CD14-positive monocyte (primary cell): ENCODE results near the gene ATXN1. TPM values are rescaled to one million over a fixed set of nuclear protein-coding genes. Genes with fewer than 3 reads are reported as not detected.

ENCODE experiments used
- DNase-seq, 3 donors: peaks; one replicate each; pipeline ENCODE4 v3.0.0-alpha.2; 2011 to 2022
- H2AFZ ChIP-seq: 2 replicates; pipeline ENCODE4 v1.6.0; 2012; ENCODE audit warnings: mild to moderate bottlenecking, low read depth, low read length, inconsistent platforms; ENCODE audit not compliant: insufficient read depth, poor library complexity, severe bottlenecking
- H3K27ac ChIP-seq, 2 donors: 1 replicate in 1 of 2; 2 replicates in 1 of 2; pipeline ENCODE4 v1.5.1; 2012 to 2013; ENCODE audit warnings: low read length in 2 of 2, control low read depth in 1 of 2, inconsistent platforms in 1 of 2, low read depth in 1 of 2, mild to moderate bottlenecking in 1 of 2
- H3K27me3 ChIP-seq, 2 donors: one replicate each; pipeline versions ENCODE4 v1.6.0 to v1.6.1; 2011 to 2013; ENCODE audit warnings: low read length in 2 of 2; ENCODE audit not compliant: control insufficient read depth in 2 of 2, insufficient read depth in 2 of 2
- H3K36me3 ChIP-seq, 2 donors: replicated peaks in 1 of 2; 1 replicate in 1 of 2; 2 replicates in 1 of 2; pipeline versions ENCODE4 v1.5.1 to v1.6.1; 2012 to 2013; ENCODE audit warnings: low read length in 2 of 2, control low read depth in 1 of 2, inconsistent platforms in 1 of 2, mild to moderate bottlenecking in 1 of 2; ENCODE audit not compliant: insufficient read depth in 2 of 2, control insufficient read depth in 1 of 2
- H3K4me1 ChIP-seq, 2 donors: 1 replicate in 1 of 2; 2 replicates in 1 of 2; pipeline versions ENCODE4 v1.5.1 to v1.6.1; 2012 to 2013; ENCODE audit warnings: low read length in 2 of 2, control low read depth in 1 of 2, inconsistent platforms in 1 of 2, mild to moderate bottlenecking in 1 of 2, moderate library complexity in 1 of 2; ENCODE audit not compliant: insufficient read depth in 2 of 2, control insufficient read depth in 1 of 2
- H3K4me2 ChIP-seq: replicated peaks from 2 replicates; pipeline ENCODE3; 2012; ENCODE audit warnings: low read length, moderate library complexity, mild to moderate bottlenecking; ENCODE audit not compliant: poor library complexity, severe bottlenecking; ENCODE audit errors: extremely low read depth
- H3K4me3 ChIP-seq, 3 experiments: fragments of 200-600 bp in 1 of 3; sonication (generic) in 1 of 3; replicated peaks in 1 of 3; 1 replicate in 2 of 3; 2 replicates in 1 of 3; pipeline ENCODE4 v1.5.1; 2011 to 2013; ENCODE audit warnings: low read length in 3 of 3, mild to moderate bottlenecking in 3 of 3, control low read depth in 2 of 3, low read depth in 2 of 3, inconsistent platforms in 1 of 3, moderate library complexity in 1 of 3
- H3K79me2 ChIP-seq: 2 replicates; pipeline ENCODE4 v1.6.0; 2012; ENCODE audit warnings: mild to moderate bottlenecking, control low read depth, inconsistent platforms, low read length, moderate library complexity; ENCODE audit not compliant: insufficient read depth
- H3K9ac ChIP-seq: 2 replicates; pipeline ENCODE4 v1.6.0; 2017; ENCODE audit warnings: low read length, mild to moderate bottlenecking; ENCODE audit not compliant: insufficient read depth, poor library complexity, severe bottlenecking
- H3K9me3 ChIP-seq, 2 donors: replicated peaks in 1 of 2; 1 replicate in 1 of 2; 2 replicates in 1 of 2; pipeline versions ENCODE4 v1.5.1 to v1.6.1; 2012 to 2013; ENCODE audit warnings: low read length in 2 of 2, control low read depth in 1 of 2; ENCODE audit not compliant: control insufficient read depth in 1 of 2, insufficient read depth in 1 of 2
- H4K20me1 ChIP-seq: 2 replicates; pipeline ENCODE4 v1.6.0; 2012; ENCODE audit warnings: mild to moderate bottlenecking, low read length, control low read depth, moderate library complexity; ENCODE audit not compliant: insufficient read depth
- H3K27ac Mint-ChIP-seq, 7 donors: one replicate each; pipeline ENCODE4 v1.8.0; 2020; ENCODE audit warnings: mild to moderate bottlenecking in 7 of 7, mixed read lengths in 7 of 7, moderate library complexity in 6 of 7, inconsistent platforms in 2 of 7
- H3K27me3 Mint-ChIP-seq, 3 donors: one replicate each; pipeline ENCODE4 v1.8.0; 2021 to 2022; ENCODE audit warnings: low read depth in 3 of 3, mild to moderate bottlenecking in 3 of 3, mixed read lengths in 3 of 3, moderate library complexity in 3 of 3, inconsistent platforms in 1 of 3
- H3K36me3 Mint-ChIP-seq, 2 donors: one replicate each; pipeline ENCODE4 v1.8.0; 2020; ENCODE audit warnings: mixed read lengths in 2 of 2, inconsistent platforms in 1 of 2, mild to moderate bottlenecking in 1 of 2
- H3K4me1 Mint-ChIP-seq: one replicate; pipeline ENCODE4 v1.8.0; 2020; ENCODE audit warnings: mild to moderate bottlenecking, mixed read lengths
- H3K4me3 Mint-ChIP-seq, 2 donors: one replicate each; pipeline ENCODE4 v1.8.0; 2020; ENCODE audit warnings: mild to moderate bottlenecking in 2 of 2, mixed read lengths in 2 of 2, moderate library complexity in 1 of 2
- H3K9me3 Mint-ChIP-seq, 7 donors: one replicate each; pipeline ENCODE4 v1.8.0; 2020 to 2022; ENCODE audit warnings: mixed read lengths in 7 of 7, mild to moderate bottlenecking in 6 of 7, moderate library complexity in 6 of 7, inconsistent platforms in 2 of 7
- WGBS: methylation state at CpG from one replicate; pipeline ENCODE4 v1.1.5; 2013; ENCODE audit warnings: missing lambda C conversion rate; ENCODE audit not compliant: insufficient coverage; 5-methylcytosine and 5-hydroxymethylcytosine counted together
- intact Hi-C, 2 donors: fragments of 100-400 bp; cut with micrococcal nuclease; formaldehyde crosslinking; loops; one replicate each; pipeline versions ENCODE4 v1.15.0 to v1.15.1; 2023
- polyA plus RNA-seq, 3 donors: library from polyadenylated mRNA; depleted of rRNA in 1 of 3; unstranded in 2 of 3; stranded (reverse) in 1 of 3; fragments of 300-500 nt in 2 of 3; fragments of >200 nt in 1 of 3; fragmentation: Illumina TruSeq in 2 of 3; gene quantifications; 1 replicate in 2 of 3; 2 replicates in 1 of 3; pipeline ENCODE4 v1.2.3, GENCODE V29; 2012 to 2021
- TF ChIP-seq, protein P1 (sequence below): fragments of 200-600 bp; IDR thresholded peaks from one replicate; pipeline ENCODE4 v1.8.0; 2022; ENCODE audit warnings: antibody characterized with exemption, mild to moderate bottlenecking

ATXN1 gene
- polyA plus RNA-seq, 3 donors = 8.8 to 19.1 (median 10.9) TPM

DNA sequence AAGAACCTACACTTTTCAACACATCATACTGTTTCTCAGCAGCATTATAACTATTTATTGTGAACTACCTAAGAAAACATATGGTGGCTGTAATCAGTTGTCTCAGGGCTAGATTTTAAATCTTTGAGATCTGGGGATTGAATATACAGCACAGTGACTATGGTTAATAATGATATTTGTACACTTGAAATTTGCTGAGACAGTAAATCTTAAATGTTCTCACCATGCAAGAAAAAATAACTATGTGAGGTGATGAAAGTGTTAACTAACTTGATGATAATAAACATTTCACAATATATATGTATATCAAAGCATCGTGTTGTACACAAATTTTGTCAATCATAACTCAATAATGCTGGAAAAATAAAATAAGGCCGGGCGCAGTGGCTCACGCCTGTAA is 113.8 kb downstream of the ATXN1 start:
- Histone ChIP-seq H3K4me3 (no peak overlapping the region), H3K9me3 (no peaks in the 10 kb centered on the region), H4K20me1 (peaks cover 7% of the 10 kb centered on the region), H3K79me2 (no peaks in the 10 kb centered on the region), H3K4me2 (no peak overlapping the region), H3K4me1 (peaks cover 7 to 16% of the 10 kb centered on the region in 2 donors), H3K27me3 (no peaks in the 10 kb centered on the region), H3K9ac (no peak overlapping the region), H3K36me3 (peaks cover 10 to 44% of the 10 kb centered on the region in 2 donors), H2AFZ (no peak overlapping the region), H3K27ac (no peak overlapping the region)
- Mint-ChIP-seq H3K36me3 (peaks cover 42 to 58% of the 10 kb centered on the region in 2 donors), H3K27ac (peak overlapping the region in 1 of 7 donors; percentile 48), H3K27me3 (peaks cover 0 to 2% (median 0%) of the 10 kb centered on the region in 3 donors), H3K9me3 (no peaks in the 10 kb centered on the region), H3K4me3 (no peak overlapping the region), H3K4me1 (peaks cover 16% of the 10 kb centered on the region)
- no peak for DNase-seq
- TF ChIP-seq, protein P1, sequence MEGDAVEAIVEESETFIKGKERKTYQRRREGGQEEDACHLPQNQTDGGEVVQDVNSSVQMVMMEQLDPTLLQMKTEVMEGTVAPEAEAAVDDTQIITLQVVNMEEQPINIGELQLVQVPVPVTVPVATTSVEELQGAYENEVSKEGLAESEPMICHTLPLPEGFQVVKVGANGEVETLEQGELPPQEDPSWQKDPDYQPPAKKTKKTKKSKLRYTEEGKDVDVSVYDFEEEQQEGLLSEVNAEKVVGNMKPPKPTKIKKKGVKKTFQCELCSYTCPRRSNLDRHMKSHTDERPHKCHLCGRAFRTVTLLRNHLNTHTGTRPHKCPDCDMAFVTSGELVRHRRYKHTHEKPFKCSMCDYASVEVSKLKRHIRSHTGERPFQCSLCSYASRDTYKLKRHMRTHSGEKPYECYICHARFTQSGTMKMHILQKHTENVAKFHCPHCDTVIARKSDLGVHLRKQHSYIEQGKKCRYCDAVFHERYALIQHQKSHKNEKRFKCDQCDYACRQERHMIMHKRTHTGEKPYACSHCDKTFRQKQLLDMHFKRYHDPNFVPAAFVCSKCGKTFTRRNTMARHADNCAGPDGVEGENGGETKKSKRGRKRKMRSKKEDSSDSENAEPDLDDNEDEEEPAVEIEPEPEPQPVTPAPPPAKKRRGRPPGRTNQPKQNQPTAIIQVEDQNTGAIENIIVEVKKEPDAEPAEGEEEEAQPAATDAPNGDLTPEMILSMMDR = no peak
- intact Hi-C loops = no loop called here
- WGBS = no CpG with 5 or more reads among the region's 4 CpGs

DNA sequence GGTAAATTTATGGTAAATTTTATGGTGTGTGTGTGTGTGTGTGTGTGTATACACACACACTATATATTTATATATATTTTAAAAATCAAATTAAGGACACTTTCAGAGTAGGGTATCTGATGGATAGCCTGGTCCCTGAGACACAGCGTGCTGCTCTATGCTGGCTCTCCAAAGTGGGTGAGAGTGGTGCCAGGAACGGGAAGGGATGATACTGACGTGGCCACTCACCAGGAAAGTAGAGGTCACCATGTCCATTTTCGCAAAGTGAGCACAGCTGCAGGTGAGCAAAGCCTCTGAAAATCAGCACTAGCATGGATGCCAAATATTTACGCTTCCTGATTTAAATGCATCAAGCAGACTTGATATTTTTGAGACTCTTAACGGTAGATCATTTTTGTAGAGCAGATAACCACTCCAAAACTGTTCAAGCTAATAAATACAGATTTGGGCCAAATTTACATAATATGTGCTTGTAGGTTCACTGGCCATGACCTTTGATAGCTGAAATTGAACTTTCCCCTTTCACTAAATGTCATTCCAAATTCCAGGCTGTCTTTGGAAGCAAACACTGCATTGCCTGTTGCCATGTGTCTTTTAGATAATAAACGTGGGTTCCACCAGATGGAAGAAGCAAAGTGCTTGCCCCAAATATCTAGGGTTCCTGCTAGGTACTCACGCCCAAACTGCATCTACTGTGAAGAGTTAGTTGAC is 116.6 kb downstream of the ATXN1 start:
- no peaks in the 10 kb centered on the region for H3K9me3 ChIP-seq
- Mint-ChIP-seq H3K36me3 (peaks cover 38 to 57% of the 10 kb centered on the region in 2 donors), H3K4me1 (peaks cover 5% of the 10 kb centered on the region), H3K4me3 (no peak overlapping the region), H3K27me3 (peaks cover 0 to 7% (median 0%) of the 10 kb centered on the region in 3 donors), H3K27ac (no peak overlapping the region), H3K9me3 (peaks cover 0 to 2% (median 0%) of the 10 kb centered on the region in 7 donors)
- peaks cover 3% of the 10 kb centered on the region for H4K20me1 ChIP-seq
- H3K4me1 ChIP-seq = peaks cover 7 to 8% of the 10 kb centered on the region in 2 donors
- H3K4me2 ChIP-seq = no peak overlapping the region
- intact Hi-C loops = no loop called here
- no peak overlapping the region for H2AFZ ChIP-seq
- DNase-seq = no peak
- no peak overlapping the region for H3K4me3 ChIP-seq
- H3K27me3 ChIP-seq = no peaks in the 10 kb centered on the region
- H3K79me2 ChIP-seq = no peaks in the 10 kb centered on the region
- peaks cover 6 to 41% of the 10 kb centered on the region in 2 donors for H3K36me3 ChIP-seq
- TF ChIP-seq, protein P1 = no peak
- H3K9ac ChIP-seq = no peak overlapping the region
- no peak overlapping the region for H3K27ac ChIP-seq
- WGBS = 100% methylated on average over 7 of the region's 8 CpGs
